HL-60 (cell line): ENCODE data around the gene USP3.
A peak's percentile ranks its signal among the peaks of the same experiment; 100 is the strongest.

Source experiments
- DNase-seq, 2 experiments: peaks; one replicate each; pipeline ENCODE4 v3.0.0-alpha.2; 2010 to 2020; ENCODE audit warnings: low read depth in 1 of 2, low spot score in 1 of 2
- H3K27ac ChIP-seq: fragments of 250-450 bp; sonication (Bioruptor Pico); replicated peaks from 2 replicates; pipeline ENCODE4 v1.5.1; 2020; ENCODE audit warnings: mild to moderate bottlenecking, moderate library complexity
- H3K27me3 ChIP-seq: fragments of 250-450 bp; sonication (Bioruptor Pico); 2 replicates; pipeline ENCODE4 v1.5.1; 2021; ENCODE audit warnings: mild to moderate bottlenecking, moderate library complexity; ENCODE audit not compliant: insufficient read depth, poor library complexity, severe bottlenecking
- H3K4me3 ChIP-seq: replicated peaks from 2 replicates; pipeline ENCODE4 v1.5.1; 2011; ENCODE audit warnings: mild to moderate bottlenecking, control low read depth, low read length; ENCODE audit not compliant: insufficient read depth
- CTCF ChIP-seq: IDR thresholded peaks from one replicate; pipeline ENCODE4 v1.5.1; 2011; ENCODE audit warnings: low read length, control low read depth, inconsistent platforms; ENCODE audit not compliant: insufficient read depth
- GABPA ChIP-seq: IDR thresholded peaks from 2 replicates; pipeline ENCODE4 v1.6.1; 2012; ENCODE audit warnings: low read depth
- POLR2AphosphoS5 ChIP-seq: IDR thresholded peaks from 2 replicates; pipeline ENCODE4 v1.6.1; 2012; ENCODE audit warnings: low read depth
- SPI1 ChIP-seq: IDR thresholded peaks from 2 replicates; pipeline ENCODE4 v1.6.1; 2012; ENCODE audit warnings: low read depth, mild to moderate bottlenecking, borderline replicate concordance
- TF ChIP-seq, protein P1 (sequence below): IDR thresholded peaks from 2 replicates; pipeline ENCODE4 v1.6.1; 2012; ENCODE audit warnings: low read depth; ENCODE audit not compliant: insufficient replicate concordance

USP3 gene

DNA sequence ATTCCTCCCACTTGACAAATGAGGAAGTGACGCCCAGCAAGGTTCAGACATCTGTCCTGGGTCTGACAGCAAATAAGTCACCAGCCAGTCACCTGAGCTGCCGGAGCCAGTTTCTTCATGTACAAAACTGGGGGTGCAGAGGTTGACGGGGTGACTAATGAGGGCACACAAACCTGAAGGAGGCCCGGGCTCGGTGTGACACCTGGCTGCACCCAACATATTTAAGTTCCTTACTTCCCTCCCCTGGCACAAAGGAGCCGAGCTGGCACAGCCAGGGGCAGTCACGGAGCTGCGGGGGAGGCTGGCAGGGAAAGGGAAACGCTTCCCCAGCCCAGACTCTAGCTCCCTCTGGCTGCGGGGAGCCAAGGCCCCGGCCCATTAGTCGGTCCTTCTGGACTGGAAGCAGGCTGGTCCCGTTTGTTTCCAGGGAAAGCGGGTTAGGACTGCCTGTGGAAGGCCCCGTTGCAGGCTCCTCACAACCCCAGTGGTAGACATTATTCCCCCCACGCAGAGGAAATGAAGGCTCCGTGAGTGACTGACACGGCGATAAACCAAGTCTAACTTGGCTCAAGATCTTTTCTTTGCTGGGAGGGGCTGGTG lies 95.1 kb downstream of the USP3 start:
- Histone ChIP-seq H3K4me3 (peak overlapping the region; percentile 73), H3K27me3 (no peaks in the 10 kb centered on the region), H3K27ac (peak overlapping the region; percentile 84)
- no peak for TF ChIP-seq GABPA
- TF ChIP-seq, protein P1, sequence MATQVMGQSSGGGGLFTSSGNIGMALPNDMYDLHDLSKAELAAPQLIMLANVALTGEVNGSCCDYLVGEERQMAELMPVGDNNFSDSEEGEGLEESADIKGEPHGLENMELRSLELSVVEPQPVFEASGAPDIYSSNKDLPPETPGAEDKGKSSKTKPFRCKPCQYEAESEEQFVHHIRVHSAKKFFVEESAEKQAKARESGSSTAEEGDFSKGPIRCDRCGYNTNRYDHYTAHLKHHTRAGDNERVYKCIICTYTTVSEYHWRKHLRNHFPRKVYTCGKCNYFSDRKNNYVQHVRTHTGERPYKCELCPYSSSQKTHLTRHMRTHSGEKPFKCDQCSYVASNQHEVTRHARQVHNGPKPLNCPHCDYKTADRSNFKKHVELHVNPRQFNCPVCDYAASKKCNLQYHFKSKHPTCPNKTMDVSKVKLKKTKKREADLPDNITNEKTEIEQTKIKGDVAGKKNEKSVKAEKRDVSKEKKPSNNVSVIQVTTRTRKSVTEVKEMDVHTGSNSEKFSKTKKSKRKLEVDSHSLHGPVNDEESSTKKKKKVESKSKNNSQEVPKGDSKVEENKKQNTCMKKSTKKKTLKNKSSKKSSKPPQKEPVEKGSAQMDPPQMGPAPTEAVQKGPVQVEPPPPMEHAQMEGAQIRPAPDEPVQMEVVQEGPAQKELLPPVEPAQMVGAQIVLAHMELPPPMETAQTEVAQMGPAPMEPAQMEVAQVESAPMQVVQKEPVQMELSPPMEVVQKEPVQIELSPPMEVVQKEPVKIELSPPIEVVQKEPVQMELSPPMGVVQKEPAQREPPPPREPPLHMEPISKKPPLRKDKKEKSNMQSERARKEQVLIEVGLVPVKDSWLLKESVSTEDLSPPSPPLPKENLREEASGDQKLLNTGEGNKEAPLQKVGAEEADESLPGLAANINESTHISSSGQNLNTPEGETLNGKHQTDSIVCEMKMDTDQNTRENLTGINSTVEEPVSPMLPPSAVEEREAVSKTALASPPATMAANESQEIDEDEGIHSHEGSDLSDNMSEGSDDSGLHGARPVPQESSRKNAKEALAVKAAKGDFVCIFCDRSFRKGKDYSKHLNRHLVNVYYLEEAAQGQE, result no peak
- no peak; the same call in 1 of the 2 replicates for TF ChIP-seq POLR2AphosphoS5
- TF ChIP-seq CTCF, result peak; percentile 61
- peak; percentile 90 for TF ChIP-seq SPI1
- DNase-seq, result peak; percentile 46 to 75

GRCh38 chr15:63600001-63600615 lies 95.7 kb downstream of the USP3 start:
- H3K4me3 ChIP-seq, result peak overlapping the region; percentile 73
- H3K27ac ChIP-seq, result peak overlapping the region; percentile 84
- peak in 1 of 2 experiments; percentile 25 for DNase-seq
- TF ChIP-seq POLR2AphosphoS5 (no peak), GABPA (no peak), SPI1 (no peak), CTCF (no peak)
- TF ChIP-seq, protein P1, result no peak
- H3K27me3 ChIP-seq, result no peaks in the 10 kb centered on the region

DNA sequence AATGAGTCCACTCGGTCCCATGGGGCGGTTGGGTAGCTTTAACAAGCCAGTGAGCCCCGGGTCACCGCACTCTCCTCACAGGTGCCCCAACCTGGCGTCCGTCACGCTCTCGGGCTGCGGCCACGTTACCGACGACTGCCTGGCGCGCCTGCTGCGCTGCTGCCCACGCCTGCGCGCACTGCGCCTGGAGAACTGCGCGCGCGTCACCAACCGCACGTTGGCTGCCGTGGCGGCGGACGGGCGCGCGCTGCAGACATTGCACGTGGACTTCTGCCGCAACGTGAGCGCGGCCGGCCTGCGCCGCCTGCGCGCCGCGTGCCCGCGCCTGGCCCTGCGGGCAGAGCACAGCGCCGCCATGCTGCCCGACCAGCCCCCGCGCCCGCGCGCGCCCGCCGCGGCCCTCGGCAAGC lies 96.2 kb downstream of the USP3 start:
- H3K4me3 ChIP-seq, result peak overlapping the region; percentile 73
- H3K27ac ChIP-seq, result peak overlapping the region; percentile 89
- peak; percentile 87 to 90 for DNase-seq
- TF ChIP-seq CTCF, result no peak
- peak; percentile 97 for TF ChIP-seq POLR2AphosphoS5
- TF ChIP-seq, protein P1, result no peak
- no peaks in the 10 kb centered on the region for H3K27me3 ChIP-seq
